Measurements from ENCODE around the gene CCDC196. TPM values are rescaled to one million over a fixed set of nuclear protein-coding genes. Genes with fewer than 3 reads are reported as not detected.

Gene CCDC196
- total RNA-seq, 1 donor from 2014 or later: not detected

Other genes starting within 250 kb of the CCDC196 start
- gene GPHN, start 21.8 kb downstream of the CCDC196 start, total RNA-seq: 10.8 and 14.0 TPM in 2 replicates